HG02981 (cell line): Measurements from ENCODE around the gene NOP14.
"Not testable (repeated sequence)": the region's sequence is repeated elsewhere in the genome, so short reads cannot be mapped to it uniquely, and the experiment has no call there.

Experiments
- ATAC-seq: cut with Tn5 transposase; IDR thresholded peaks from one replicate; pipeline ENCODE4 v1.9.1; 2021; ENCODE audit warnings: mild to moderate bottlenecking, moderate library complexity; ENCODE audit not compliant: unreplicated experiment

NOP14 gene

GRCh38 chr4:2918300-2918699, 44.9 kb downstream of the NOP14 start:
- not testable (repeated sequence) for ATAC-seq

DNA sequence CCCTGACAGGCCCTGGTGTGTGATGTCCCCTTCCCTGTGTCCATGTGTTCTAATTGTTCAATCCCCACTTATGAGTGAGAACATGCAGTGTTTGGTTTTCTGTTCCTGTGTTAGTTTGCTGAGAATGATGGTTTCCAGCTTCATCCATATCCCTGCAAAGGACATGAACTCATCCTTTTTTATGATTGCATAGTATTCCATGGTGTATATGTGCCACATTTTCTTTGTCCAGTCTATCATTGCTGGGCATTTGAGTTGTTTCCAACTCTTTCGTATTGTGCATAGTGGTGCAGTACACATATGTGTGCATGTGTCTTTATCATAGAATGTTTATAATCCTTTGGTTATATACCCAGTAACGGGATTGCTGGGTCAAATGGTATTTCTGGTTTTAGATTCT, 46.5 kb downstream of the NOP14 start:
- not testable (repeated sequence) for ATAC-seq

DNA sequence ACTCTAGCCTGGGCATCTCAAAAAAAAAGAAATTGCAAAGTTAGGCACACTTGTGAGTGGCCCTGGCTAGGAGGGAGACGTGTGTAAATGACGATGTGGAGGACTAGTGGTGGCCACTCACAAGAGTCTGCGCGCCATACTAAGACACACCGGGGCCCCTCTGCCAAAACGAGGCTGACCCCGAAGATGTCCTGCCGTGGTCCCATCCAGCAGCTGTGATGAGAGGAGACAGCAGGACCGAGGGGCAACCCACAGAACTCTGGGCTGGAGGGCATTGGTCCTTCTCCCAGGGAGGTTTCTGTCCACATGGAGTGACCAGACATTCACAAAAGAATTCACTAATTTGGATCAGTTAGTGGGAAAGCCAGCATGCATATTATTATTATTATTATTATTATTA, 47.4 kb downstream of the NOP14 start:
- ATAC-seq: no peak

GRCh38 chr4:2914256-2915126, 48.7 kb downstream of the NOP14 start:
- ATAC-seq: peak; percentile 53

- ATAC-seq: no peak
Observed at GRCh38 chr4:2913168-2913567, 50.0 kb downstream of the NOP14 start.

- ATAC-seq: no peak
Observed at GRCh38 chr4:2911868-2912267, 51.3 kb downstream of the NOP14 start.

- ATAC-seq: no peak
Observed at GRCh38 chr4:2910409-2910808, 52.8 kb downstream of the NOP14 start.

DNA sequence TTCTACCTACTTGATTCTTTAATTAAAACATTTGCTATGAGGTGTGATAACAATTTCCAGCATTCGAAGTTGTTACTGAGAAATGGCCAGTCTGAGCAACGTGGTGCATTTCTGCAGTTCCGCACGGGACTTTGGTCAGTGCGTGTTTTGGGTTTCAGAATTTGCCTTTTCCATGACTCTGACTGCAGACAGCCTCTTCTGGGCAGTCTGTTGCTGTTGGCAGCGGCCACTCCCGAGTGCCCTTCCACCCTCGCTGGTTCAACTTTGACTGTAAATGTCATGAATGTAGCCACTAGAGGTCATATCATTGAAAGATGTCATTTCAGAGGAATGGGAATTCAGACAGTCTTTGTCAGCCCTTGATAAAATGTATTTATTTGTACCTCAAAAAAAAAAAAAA, 53.6 kb downstream of the NOP14 start:
- ATAC-seq: no peak

- ATAC-seq: no peak
Observed at GRCh38 chr4:2908686-2909085, 54.5 kb downstream of the NOP14 start.

- ATAC-seq: no peak
Observed at GRCh38 chr4:2907706-2908293, 55.4 kb downstream of the NOP14 start.

DNA sequence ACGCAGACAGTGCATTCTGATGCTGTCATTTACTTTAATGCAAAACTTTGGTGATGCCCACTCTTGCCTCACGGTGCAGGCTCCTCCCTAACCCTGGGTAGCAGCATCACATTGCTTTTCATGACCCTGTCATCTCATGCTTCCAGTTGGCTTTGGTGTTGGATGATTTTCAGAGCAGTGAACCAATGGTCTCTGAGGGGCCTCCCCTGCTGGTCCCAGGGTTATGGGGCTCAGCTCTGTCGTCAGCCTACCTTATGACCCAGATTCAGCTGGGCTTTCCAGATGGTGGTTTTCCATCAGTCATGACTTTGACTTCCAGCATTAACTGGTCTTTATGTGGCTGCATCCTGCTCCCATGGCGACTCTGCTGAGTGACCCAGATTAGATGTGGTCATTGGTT, 56.0 kb downstream of the NOP14 start:
- no peak for ATAC-seq

GRCh38 chr4:2906218-2906617, 57.0 kb downstream of the NOP14 start:
- ATAC-seq: no peak

DNA sequence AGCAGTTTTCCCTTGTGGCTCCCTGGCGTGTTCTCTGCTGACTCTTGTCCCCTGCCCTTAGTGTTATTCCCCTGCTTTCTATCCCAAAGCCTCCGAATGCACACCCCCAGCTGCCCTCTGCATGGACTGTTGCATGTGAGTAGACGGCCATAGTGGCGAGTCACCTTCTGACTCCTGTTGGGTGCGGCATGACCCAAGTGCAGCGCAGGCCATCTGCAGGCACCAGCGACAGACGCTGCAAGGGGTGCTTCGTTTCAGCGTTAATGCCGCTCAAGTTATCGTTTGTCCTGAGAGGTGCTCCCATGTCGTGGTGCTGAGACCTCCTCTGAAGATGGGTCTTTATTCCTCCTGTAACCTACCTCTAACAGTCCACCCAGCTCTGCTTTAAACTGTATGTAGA, 57.7 kb downstream of the NOP14 start:
- ATAC-seq: no peak

DNA sequence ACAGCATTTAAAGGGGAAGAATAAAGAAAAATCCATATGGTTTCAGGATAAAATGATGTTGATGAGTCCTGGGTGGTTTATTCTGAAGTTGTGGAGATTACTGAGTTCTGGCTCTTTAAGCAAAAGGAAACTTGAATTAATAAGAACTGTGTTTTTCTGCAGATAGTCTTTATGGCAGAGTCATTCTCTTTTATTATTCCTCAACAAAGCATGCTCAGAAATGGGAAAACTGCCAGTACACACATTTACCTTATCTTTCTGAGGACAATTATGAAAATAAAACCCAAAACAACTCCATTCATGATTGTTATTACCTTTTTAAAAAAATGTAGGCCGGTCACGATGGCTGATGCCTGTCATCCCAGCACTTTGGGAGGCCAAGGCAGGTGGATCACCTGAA, 61.1 kb downstream of the NOP14 start:
- ATAC-seq: no peak

DNA sequence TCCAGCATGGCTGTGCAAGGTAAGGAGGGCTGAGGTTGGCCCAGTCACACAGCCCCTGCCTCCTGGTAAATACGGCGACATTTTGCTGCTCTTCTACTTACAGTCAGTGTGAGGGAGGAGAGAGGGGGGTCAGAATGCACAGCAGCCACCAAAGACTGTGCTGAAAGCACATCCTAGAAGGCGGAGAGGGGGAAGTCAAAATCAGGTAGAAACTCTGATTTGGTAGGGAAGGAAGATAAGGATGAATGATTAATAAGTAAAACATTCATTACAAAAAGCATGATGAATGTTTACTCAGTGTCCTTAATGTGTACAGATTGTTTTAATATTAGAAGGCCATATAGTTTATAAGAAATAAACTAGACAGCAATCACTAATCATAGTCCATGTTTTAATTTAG, 62.0 kb downstream of the NOP14 start:
- no peak for ATAC-seq

DNA sequence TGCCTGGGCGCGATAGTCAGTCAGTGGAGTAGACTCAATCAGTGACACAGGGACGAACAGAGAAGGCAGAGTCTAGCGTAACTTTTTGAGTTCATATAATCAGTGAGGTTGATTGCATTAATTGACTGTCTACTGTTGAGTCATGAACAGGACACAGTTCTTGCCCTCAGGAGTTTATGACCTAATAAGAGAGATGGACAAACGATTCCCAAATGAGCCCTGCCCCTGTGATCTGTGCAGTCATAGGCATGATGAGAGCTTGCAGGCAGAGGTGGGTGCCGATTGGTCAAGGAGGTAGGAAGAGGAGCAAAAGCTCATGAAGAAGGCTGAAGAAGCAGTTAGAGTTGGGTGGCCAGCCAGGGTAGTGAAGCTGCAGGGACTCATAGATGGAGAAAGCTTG, 62.5 kb downstream of the NOP14 start:
- ATAC-seq: no peak

DNA sequence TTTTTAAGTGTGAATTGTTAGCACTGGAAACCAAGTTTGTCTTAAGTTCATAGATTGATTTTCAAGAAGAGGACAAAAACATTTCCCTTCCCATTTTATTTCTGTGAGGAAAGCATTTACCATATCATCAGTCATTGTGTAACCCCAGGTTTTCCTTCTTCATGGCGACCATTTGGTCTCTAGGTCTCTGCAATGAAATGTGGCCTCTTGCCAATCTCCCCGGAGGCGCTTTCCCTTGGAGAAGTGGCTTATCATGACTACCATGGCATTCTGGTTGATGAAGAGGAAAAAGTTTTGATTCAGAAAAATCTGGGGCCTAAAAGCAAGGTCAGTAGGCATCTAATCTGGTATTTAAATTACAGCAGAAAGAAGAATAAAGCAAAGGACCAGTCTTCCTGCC, 65.2 kb downstream of the NOP14 start:
- ATAC-seq: no peak

DNA sequence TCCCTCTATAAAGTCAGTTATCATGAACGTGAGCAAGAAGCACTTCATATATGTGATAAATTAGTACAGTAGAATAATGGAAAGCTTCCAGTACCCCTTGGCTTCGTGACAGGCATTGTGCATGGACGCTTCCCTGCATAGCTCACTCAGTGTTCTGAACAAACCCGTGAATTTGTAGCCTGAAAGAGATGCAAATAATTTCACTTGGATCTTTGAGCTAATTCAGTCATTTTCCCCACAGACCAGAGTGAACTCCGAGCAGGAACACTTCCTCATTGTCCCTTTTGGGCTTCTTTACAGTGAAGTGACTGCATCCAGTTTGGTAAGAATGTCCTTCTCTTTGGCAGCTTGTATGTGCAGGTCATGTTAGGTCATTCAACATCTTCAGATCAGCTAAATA, 69.4 kb downstream of the NOP14 start:
- ATAC-seq: no peak

- ATAC-seq: no peak
Observed at GRCh38 chr4:2891294-2891693, 71.9 kb downstream of the NOP14 start.

- no peak for ATAC-seq
Observed at GRCh38 chr4:2888886-2889285, 74.3 kb downstream of the NOP14 start.
